A673 (cell line): ENCODE measurements around the gene MRPS25. TPM values are rescaled to one million over a fixed set of nuclear protein-coding genes. Genes with fewer than 3 reads are reported as not detected.
A peak's percentile ranks its signal among the peaks of the same experiment; 100 is the strongest.

Source experiments
- BruUV-seq: library from RNA; stranded (reverse); fragments of 400-500 nt; replicated peaks from 2 replicates; lab custom pipeline; 2021; lab: Mats Ljungman, UMichigan
- CTCF ChIA-PET: fragments of 300-600 bp; sonication (Branson Sonifier 250); formaldehyde crosslinking; loops from one replicate; lab custom pipeline; 2022; ENCODE audit warnings: antibody characterized with exemption; lab: Charles Lee
- POLR2A ChIA-PET: fragments of 300-600 bp; sonication (Branson Sonifier 250); formaldehyde crosslinking; loops from one replicate; lab custom pipeline; 2022; ENCODE audit warnings: antibody characterized with exemption; ENCODE audit not compliant: low non-redundant PET; lab: Charles Lee
- DNase-seq: peaks from one replicate; pipeline ENCODE4 v3.0.0-alpha.2; 2015; ENCODE audit warnings: low spot score
- H3K27ac ChIP-seq: fragments of 200-600 bp; sonication (generic); 2 replicates; pipeline ENCODE4 v1.5.1; 2016; ENCODE audit warnings: mixed run types, low read depth, mild to moderate bottlenecking, mixed read lengths, antibody characterized with exemption, low read length; ENCODE audit not compliant: poor library complexity, severe bottlenecking
- H3K27me3 ChIP-seq: fragments of 200-600 bp; sonication (generic); replicated peaks from 2 replicates; pipeline ENCODE4 v1.6.1; 2017; ENCODE audit warnings: mixed run types, low read depth, mild to moderate bottlenecking, mixed read lengths, antibody characterized with exemption, low read length; ENCODE audit not compliant: insufficient read depth, poor library complexity
- H3K36me3 ChIP-seq: fragments of 200-600 bp; sonication (generic); 2 replicates; pipeline ENCODE4 v1.6.1; 2016; ENCODE audit warnings: mixed run types, mild to moderate bottlenecking, mixed read lengths, antibody characterized with exemption, low read length; ENCODE audit not compliant: insufficient read depth, poor library complexity, severe bottlenecking
- H3K4me1 ChIP-seq: fragments of 200-600 bp; sonication (generic); 2 replicates; pipeline ENCODE4 v1.6.1; 2017; ENCODE audit warnings: mixed run types, mild to moderate bottlenecking, mixed read lengths, antibody characterized with exemption, low read length; ENCODE audit not compliant: insufficient read depth, poor library complexity, severe bottlenecking
- H3K4me3 ChIP-seq: fragments of 200-600 bp; sonication (generic); 2 replicates; pipeline ENCODE4 v1.5.1; 2016; ENCODE audit warnings: low read depth, mixed run types, mild to moderate bottlenecking, mixed read lengths, low read length; ENCODE audit not compliant: poor library complexity, severe bottlenecking
- H3K9me3 ChIP-seq: fragments of 200-600 bp; sonication (generic); 2 replicates; pipeline ENCODE4 v1.6.1; 2016; ENCODE audit warnings: mixed run types, low read depth, mild to moderate bottlenecking, mixed read lengths, antibody characterized with exemption, low read length; ENCODE audit not compliant: poor library complexity, severe bottlenecking
- CTCF ChIP-seq: fragments of 300-800, 200-600 bp; sonication (generic); conservative IDR thresholded peaks from 2 replicates; pipeline ENCODE4 v1.5.1; 2017; ENCODE audit warnings: low read depth, mild to moderate bottlenecking, antibody characterized with exemption, low read length, moderate library complexity, mixed read lengths
- EZH2 ChIP-seq: fragments of 200-600 bp; sonication (generic); IDR thresholded peaks from 2 replicates; pipeline ENCODE4 v1.6.1; 2017; ENCODE audit warnings: borderline replicate concordance, low read depth, mild to moderate bottlenecking, mixed read lengths, antibody characterized with exemption, low read length; ENCODE audit not compliant: poor library complexity, severe bottlenecking
- intact Hi-C: fragments of 100-400 bp; cut with micrococcal nuclease; formaldehyde crosslinking; loops from one replicate; pipeline ENCODE4 v1.10.0; 2022; ENCODE audit not compliant: unreplicated experiment
- total RNA-seq: library from RNA; stranded (reverse); gene quantifications from 2 replicates; pipeline ENCODE4 v1.2.3, GENCODE V29; 2021

The MRPS25 gene
- total RNA-seq, 1 experiment from 2014 or later, result 91.3 TPM

- intact Hi-C loops, result no loop called here
- Histone ChIP-seq H3K36me3 (peaks cover 94% of the 10 kb centered on the region), H3K4me1 (peaks cover 33% of the 10 kb centered on the region), H3K27ac (no peak overlapping the region), H3K4me3 (no peak overlapping the region), H3K9me3 (no peaks in the 10 kb centered on the region), H3K27me3 (no peaks in the 10 kb centered on the region)
- POLR2A ChIA-PET, result no interaction called here
- DNase-seq, result no peak
- BruUV-seq, result no TSS peak
- TF ChIP-seq CTCF, result no peak
- no peak for TF ChIP-seq EZH2
- CTCF ChIA-PET, result no interaction called here
These were observed 19.4 kb downstream of the MRPS25 start for GRCh38 chr3:15045667-15046066.

- peak overlapping the region; percentile 53 for H3K27ac ChIP-seq
- H3K9me3 ChIP-seq, result no peaks in the 10 kb centered on the region
- H3K27me3 ChIP-seq, result no peaks in the 10 kb centered on the region
- no peak overlapping the region for H3K4me3 ChIP-seq
- intact Hi-C loops, result loop anchor here (5.0 kb wide), 1 partner anchor 117 kb away; no protein-coding TSS in a partner anchor
- peaks cover 93% of the 10 kb centered on the region for H3K36me3 ChIP-seq
- peaks cover 33% of the 10 kb centered on the region for H3K4me1 ChIP-seq
- TF ChIP-seq EZH2, result no peak
- no peak for TF ChIP-seq CTCF
- ChIA-PET POLR2A (no interaction called here), CTCF (no interaction called here)
- BruUV-seq, result no TSS peak
- DNase-seq, result no peak
These were observed 20.8 kb downstream of the MRPS25 start for GRCh38 chr3:15044326-15044725.

GRCh38 chr3:15043408-15044171 is 21.5 kb downstream of the MRPS25 start:
- Histone ChIP-seq H3K4me3 (no peak overlapping the region), H3K27ac (peak overlapping the region; percentile 53), H3K36me3 (peaks cover 93% of the 10 kb centered on the region), H3K27me3 (no peaks in the 10 kb centered on the region), H3K9me3 (no peaks in the 10 kb centered on the region), H3K4me1 (peaks cover 33% of the 10 kb centered on the region)
- DNase-seq, result peak; percentile 63
- ChIA-PET POLR2A (no interaction called here), CTCF (no interaction called here)
- no peak for TF ChIP-seq EZH2
- TF ChIP-seq CTCF, result no peak
- BruUV-seq, result no TSS peak
- intact Hi-C loops, result loop anchor here (5.0 kb wide), 1 partner anchor 116 kb away; no protein-coding TSS in a partner anchor
